ENCODE measurements around the gene SYN1. TPM values are rescaled to one million over a fixed set of nuclear protein-coding genes. Genes with fewer than 3 reads are reported as not detected.
"Not testable (repeated sequence)": the region's sequence is repeated elsewhere in the genome, so short reads cannot be mapped to it uniquely, and the experiment has no call there.

The SYN1 gene
- total and polyA plus RNA-seq, 12 donors = 7.0 to 16.3 (median 12.9) TPM

- ATAC-seq (no peak), DNase-seq (no peak)
- Histone ChIP-seq H3K27ac (no peak overlapping the region), H3K4me3 (no peak overlapping the region), H3K4me1 (no peaks in the 10 kb centered on the region), H3K27me3 (peaks cover 0 to 12% (median 0%) of the 10 kb centered on the region in 7 donors), H3K36me3 (no peaks in the 10 kb centered on the region), H3K9me3 (no peaks in the 10 kb centered on the region)
- 63 to 70% methylated on average over 4 of the region's 4 CpGs for WGBS, 2 donors
- no peak for TF ChIP-seq CTCF (IDR thresholded peaks at IDR 0.05)
- intact Hi-C loops (cut with DNase I) = no loop called here
These were observed 9.1 kb downstream of the SYN1 start for GRCh38 chrX:47610511-47610910.

GRCh38 chrX:47608130-47608810 is 11.4 kb downstream of the SYN1 start:
- Histone ChIP-seq H3K9me3 (no peaks in the 10 kb centered on the region), H3K4me1 (no peaks in the 10 kb centered on the region), H3K27ac (no peak overlapping the region), H3K27me3 (no peaks in the 10 kb centered on the region), H3K36me3 (no peaks in the 10 kb centered on the region), H3K4me3 (no peak overlapping the region)
- no peak for DNase-seq
- intact Hi-C loops (cut with DNase I) = no loop called here
- no peak for TF ChIP-seq CTCF (IDR thresholded peaks at IDR 0.05)
- WGBS, 2 donors = 38 to 44% methylated on average over 9 of the region's 9 CpGs
- no peak for ATAC-seq

GRCh38 chrX:47607091-47607490 is 12.6 kb downstream of the SYN1 start:
- H3K27me3 ChIP-seq = no peaks in the 10 kb centered on the region
- no peak overlapping the region for H3K27ac ChIP-seq
- intact Hi-C loops (cut with DNase I) = no loop called here
- no peaks in the 10 kb centered on the region for H3K4me1 ChIP-seq
- DNase-seq (no peak), ATAC-seq (no peak)
- H3K36me3 ChIP-seq = no peaks in the 10 kb centered on the region
- no peak for TF ChIP-seq CTCF (IDR thresholded peaks at IDR 0.05)
- no peaks in the 10 kb centered on the region for H3K9me3 ChIP-seq
- H3K4me3 ChIP-seq = no peak overlapping the region

GRCh38 chrX:47605024-47605423 is 14.6 kb downstream of the SYN1 start:
- DNase-seq (no peak), ATAC-seq (no peak)
- H3K27ac ChIP-seq = no peak overlapping the region
- intact Hi-C loops (cut with DNase I) = no loop called here
- 66 to 73% methylated on average over 8 to 9 of the region's 9 CpGs for WGBS, 2 donors
- no peaks in the 10 kb centered on the region for H3K27me3 ChIP-seq
- no peak overlapping the region for H3K4me3 ChIP-seq
- H3K4me1 ChIP-seq = no peaks in the 10 kb centered on the region
- H3K9me3 ChIP-seq = peaks cover 0 to 12% (median 0%) of the 10 kb centered on the region in 11 donors
- TF ChIP-seq CTCF (IDR thresholded peaks at IDR 0.05) = no peak
- no peaks in the 10 kb centered on the region for H3K36me3 ChIP-seq

- intact Hi-C loops (cut with DNase I); ATAC-seq; H3K4me3 ChIP-seq; H3K27me3 ChIP-seq; H3K36me3 ChIP-seq; DNase-seq; H3K4me1 ChIP-seq; H3K27ac ChIP-seq: not testable (repeated sequence)
- peaks cover 0 to 25% (median 0%) of the 10 kb centered on the region in 11 donors for H3K9me3 ChIP-seq
- WGBS, 2 donors = 97% methylated on average over 4 of the region's 4 CpGs
These were observed 16.5 kb downstream of the SYN1 start for GRCh38 chrX:47603125-47603524.
